Measurements from ENCODE around the gene RECQL5. TPM values are rescaled to one million over a fixed set of nuclear protein-coding genes. Genes with fewer than 3 reads are reported as not detected.
A peak's percentile ranks its signal among the peaks of the same experiment; 100 is the strongest.

RECQL5 gene
- total RNA-seq, 1 donor from 2014 or later, result 22.7 TPM

DNA sequence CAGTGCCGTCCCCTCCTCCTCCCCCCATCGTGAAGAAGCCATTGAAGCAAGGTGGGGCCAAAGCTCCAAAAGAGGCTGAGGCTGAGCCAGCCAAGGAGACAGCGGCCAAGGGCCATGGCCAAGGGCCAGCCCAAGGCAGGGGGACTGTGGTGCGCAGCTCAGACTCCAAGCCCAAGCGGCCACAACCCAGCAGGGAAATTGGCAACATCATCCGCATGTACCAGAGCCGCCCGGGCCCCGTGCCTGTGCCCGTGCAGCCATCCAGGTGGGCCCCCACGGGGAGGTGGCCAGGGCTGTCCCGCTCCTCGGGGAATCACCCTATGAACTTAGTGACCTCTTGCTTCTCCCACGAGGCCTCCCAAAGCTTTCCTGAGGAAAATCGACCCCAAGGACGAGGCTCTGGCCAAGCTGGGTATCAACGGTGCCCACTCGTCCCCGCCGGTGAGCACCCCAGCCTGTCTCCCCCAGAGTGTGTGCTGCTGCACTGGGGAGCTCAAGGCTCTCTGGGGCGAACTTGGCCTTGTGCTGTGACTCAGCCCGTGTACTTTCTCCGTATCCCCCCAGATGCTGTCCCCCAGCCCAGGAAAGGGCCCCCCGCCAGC, 50.3 kb downstream of the RECQL5 start:
- Histone ChIP-seq H3F3A (ENCODE audit: low read depth) (no peaks in the 10 kb centered on the region), H3K4me3 (no peak overlapping the region), H3K4me2 (no peak overlapping the region), H3K27me3 (no peaks in the 10 kb centered on the region), H2AFZ (replicated peaks) (no peak overlapping the region), H3K79me2 (ENCODE audit: low read depth) (no peaks in the 10 kb centered on the region), H3K9me3 (ENCODE audit: low read depth) (no peaks in the 10 kb centered on the region), H3K36me3 (no peaks in the 10 kb centered on the region), H4K20me1 (ENCODE audit: low read depth) (no peaks in the 10 kb centered on the region), H3K27ac (no peak overlapping the region), H3K9ac (no peak overlapping the region), H3K4me1 (peaks cover 12% of the 10 kb centered on the region)
- DNase-seq (ENCODE audit: low spot score), result no peak
- TF ChIP-seq EZH2phosphoT487 (IDR thresholded peaks at IDR 0.05) (no peak), EZH2 (IDR thresholded peaks at IDR 0.05) (no peak)
- TF ChIP-seq, protein P1, sequence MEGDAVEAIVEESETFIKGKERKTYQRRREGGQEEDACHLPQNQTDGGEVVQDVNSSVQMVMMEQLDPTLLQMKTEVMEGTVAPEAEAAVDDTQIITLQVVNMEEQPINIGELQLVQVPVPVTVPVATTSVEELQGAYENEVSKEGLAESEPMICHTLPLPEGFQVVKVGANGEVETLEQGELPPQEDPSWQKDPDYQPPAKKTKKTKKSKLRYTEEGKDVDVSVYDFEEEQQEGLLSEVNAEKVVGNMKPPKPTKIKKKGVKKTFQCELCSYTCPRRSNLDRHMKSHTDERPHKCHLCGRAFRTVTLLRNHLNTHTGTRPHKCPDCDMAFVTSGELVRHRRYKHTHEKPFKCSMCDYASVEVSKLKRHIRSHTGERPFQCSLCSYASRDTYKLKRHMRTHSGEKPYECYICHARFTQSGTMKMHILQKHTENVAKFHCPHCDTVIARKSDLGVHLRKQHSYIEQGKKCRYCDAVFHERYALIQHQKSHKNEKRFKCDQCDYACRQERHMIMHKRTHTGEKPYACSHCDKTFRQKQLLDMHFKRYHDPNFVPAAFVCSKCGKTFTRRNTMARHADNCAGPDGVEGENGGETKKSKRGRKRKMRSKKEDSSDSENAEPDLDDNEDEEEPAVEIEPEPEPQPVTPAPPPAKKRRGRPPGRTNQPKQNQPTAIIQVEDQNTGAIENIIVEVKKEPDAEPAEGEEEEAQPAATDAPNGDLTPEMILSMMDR (IDR thresholded peaks at IDR 0.05), result no peak
- H3K27ac Mint-ChIP-seq, result no peak overlapping the region
- H3K27me3 Mint-ChIP-seq (ENCODE audit: insufficient read depth, low read depth), result peaks cover 3% of the 10 kb centered on the region
- no peaks in the 10 kb centered on the region for H3K36me3 Mint-ChIP-seq
- H3K4me3 Mint-ChIP-seq, result no peak overlapping the region
- no peaks in the 10 kb centered on the region for H3K4me1 Mint-ChIP-seq
- no peaks in the 10 kb centered on the region for H3K9me3 Mint-ChIP-seq

DNA sequence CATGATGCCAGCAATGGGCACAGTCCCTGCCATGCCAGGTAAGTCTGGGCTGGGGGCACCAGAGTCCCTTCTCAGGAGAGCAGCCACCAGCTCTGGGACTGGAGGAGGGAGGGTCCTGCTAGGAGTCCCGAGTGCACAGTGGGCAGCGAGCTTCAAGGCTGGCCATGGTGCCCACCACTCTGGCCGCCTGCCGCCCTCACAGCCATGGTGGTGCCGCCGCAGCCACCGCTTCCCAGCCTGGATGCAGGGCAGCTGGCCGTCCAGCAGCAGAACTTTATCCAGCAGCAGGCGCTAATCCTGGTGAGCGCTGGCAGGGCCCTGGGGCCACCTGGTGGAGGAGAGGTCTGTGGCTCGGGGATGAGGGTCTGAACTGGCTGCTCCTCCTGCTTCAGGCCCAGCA, 51.7 kb downstream of the RECQL5 start:
- H3K9me3 Mint-ChIP-seq, result no peaks in the 10 kb centered on the region
- Histone ChIP-seq H3K36me3 (no peaks in the 10 kb centered on the region), H3K27ac (no peak overlapping the region), H3K9me3 (ENCODE audit: low read depth) (no peaks in the 10 kb centered on the region), H2AFZ (replicated peaks) (no peak overlapping the region), H3K9ac (no peak overlapping the region), H3K79me2 (ENCODE audit: low read depth) (no peaks in the 10 kb centered on the region), H3F3A (ENCODE audit: low read depth) (no peaks in the 10 kb centered on the region), H3K4me2 (no peak overlapping the region), H3K4me3 (no peak overlapping the region), H3K4me1 (peaks cover 12% of the 10 kb centered on the region), H4K20me1 (ENCODE audit: low read depth) (no peaks in the 10 kb centered on the region), H3K27me3 (no peaks in the 10 kb centered on the region)
- DNase-seq (ENCODE audit: low spot score), result no peak
- peaks cover 3% of the 10 kb centered on the region for H3K27me3 Mint-ChIP-seq (ENCODE audit: insufficient read depth, low read depth)
- H3K4me1 Mint-ChIP-seq, result no peaks in the 10 kb centered on the region
- TF ChIP-seq, protein P1 (IDR thresholded peaks at IDR 0.05), result peak; percentile 15
- TF ChIP-seq EZH2phosphoT487 (IDR thresholded peaks at IDR 0.05), result no peak
- TF ChIP-seq EZH2 (IDR thresholded peaks at IDR 0.05), result no peak
- no peaks in the 10 kb centered on the region for H3K36me3 Mint-ChIP-seq
- no peak overlapping the region for H3K4me3 Mint-ChIP-seq
- no peak overlapping the region for H3K27ac Mint-ChIP-seq

DNA sequence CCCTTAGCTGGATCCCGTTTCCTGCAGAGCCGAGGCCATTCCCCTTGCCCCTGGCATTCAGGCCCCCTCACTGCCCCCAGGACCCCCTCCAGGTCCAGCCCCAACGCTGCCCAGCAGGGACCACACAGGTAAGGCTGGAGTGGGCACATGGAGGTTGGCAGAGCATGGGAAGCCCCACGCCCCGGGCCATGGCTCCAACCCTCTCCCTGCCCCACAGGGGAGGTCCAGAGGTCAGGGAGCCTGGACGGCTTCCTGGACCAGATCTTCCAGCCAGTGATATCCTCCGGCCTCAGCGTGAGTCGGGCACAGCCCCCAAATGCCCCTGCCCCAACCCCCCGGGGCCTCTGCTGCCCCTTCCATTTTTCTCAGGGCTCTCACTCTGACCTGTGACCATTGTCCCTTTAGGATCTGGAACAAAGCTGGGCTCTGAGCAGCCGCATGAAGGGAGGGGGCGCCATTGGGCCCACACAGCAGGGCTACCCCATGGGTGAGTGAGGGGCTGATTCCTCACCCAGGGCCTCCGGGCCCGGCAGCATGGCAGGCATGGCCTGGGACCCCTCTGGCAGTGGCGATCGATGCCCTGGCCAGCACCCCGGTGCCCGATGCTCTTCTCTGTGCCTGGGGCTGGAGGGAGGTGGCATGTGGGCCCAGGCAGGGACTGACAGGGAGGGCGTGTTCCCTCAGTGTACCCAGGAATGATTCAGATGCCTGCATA, 52.2 kb downstream of the RECQL5 start:
- no peaks in the 10 kb centered on the region for H3K36me3 ChIP-seq
- no peaks in the 10 kb centered on the region for H3K9me3 ChIP-seq (ENCODE audit: low read depth)
- Mint-ChIP-seq H3K27me3 (ENCODE audit: insufficient read depth, low read depth) (peaks cover 1% of the 10 kb centered on the region), H3K27ac (no peak overlapping the region), H3K9me3 (no peaks in the 10 kb centered on the region), H3K36me3 (no peaks in the 10 kb centered on the region), H3K4me3 (no peak overlapping the region), H3K4me1 (no peaks in the 10 kb centered on the region)
- H3K4me3 ChIP-seq, result no peak overlapping the region
- peak overlapping the region; percentile 22 for H3K4me2 ChIP-seq
- H3F3A ChIP-seq (ENCODE audit: low read depth), result no peaks in the 10 kb centered on the region
- TF ChIP-seq, protein P1 (IDR thresholded peaks at IDR 0.05), result peak; percentile 19
- TF ChIP-seq EZH2phosphoT487 (IDR thresholded peaks at IDR 0.05) (no peak), EZH2 (IDR thresholded peaks at IDR 0.05) (no peak)
- H3K27ac ChIP-seq, result no peak overlapping the region
- no peaks in the 10 kb centered on the region for H3K27me3 ChIP-seq
- H2AFZ ChIP-seq (replicated peaks), result no peak overlapping the region
- H3K79me2 ChIP-seq (ENCODE audit: low read depth), result no peaks in the 10 kb centered on the region
- peak; percentile 43 for DNase-seq (ENCODE audit: low spot score)
- no peaks in the 10 kb centered on the region for H4K20me1 ChIP-seq (ENCODE audit: low read depth)
- H3K9ac ChIP-seq, result no peak overlapping the region
- H3K4me1 ChIP-seq, result peaks cover 12% of the 10 kb centered on the region

All from neural progenitor cell (in vitro differentiated cells).